ENCODE results near the gene TMEM178A. TPM values are rescaled to one million over a fixed set of nuclear protein-coding genes. Genes with fewer than 3 reads are reported as not detected.
A peak's percentile ranks its signal among the peaks of the same experiment; 100 is the strongest.

Gene TMEM178A
- total and polyA plus RNA-seq, 2 of the 4 experiments (the other 2 are of a cell fraction), result 0.18 to 1.8 TPM

DNA sequence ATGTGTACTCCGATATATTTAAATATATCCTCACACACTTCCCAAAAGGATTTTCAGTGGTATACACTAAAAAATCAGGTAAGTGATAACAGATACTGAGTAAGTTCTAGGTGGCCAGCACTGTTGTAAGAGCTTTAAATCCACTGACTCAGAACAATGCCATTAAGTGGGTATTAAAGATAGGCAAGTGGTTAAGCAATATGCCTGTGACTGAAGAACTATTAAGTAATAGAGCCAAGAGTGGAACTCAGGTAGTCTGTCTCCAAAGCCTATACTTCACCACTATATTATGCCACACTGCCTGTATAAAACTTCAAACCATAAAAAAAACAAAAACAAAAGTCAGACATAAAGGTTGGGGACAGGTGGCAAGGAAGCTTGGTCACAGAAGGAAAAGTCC, 76.2 kb downstream of the TMEM178A start:
- Histone ChIP-seq H4K91ac (ENCODE audit: insufficient read depth, low read depth, low read length) (no peak overlapping the region), H3K23ac (ENCODE audit: low read depth, low read length) (no peak overlapping the region), H3K27ac (ENCODE audit: insufficient read depth, low read length) (no peak overlapping the region), H3K4me2 (ENCODE audit: low read depth, low read length) (no peak overlapping the region), H2AK9ac (replicated peaks; ENCODE audit: low read depth, low read length, poor library complexity) (no peak overlapping the region), H2BK5ac (ENCODE audit: low read depth, low read length, poor library complexity, severe bottlenecking) (no peak overlapping the region), H2AFZ (replicated peaks; ENCODE audit: low read length, poor library complexity) (no peak overlapping the region), H3K14ac (replicated peaks; ENCODE audit: low read depth, low read length) (no peak overlapping the region), H4K5ac (ENCODE audit: low read depth, low read length) (no peak overlapping the region), H3K9ac (ENCODE audit: low read depth, low read length) (no peak overlapping the region), H3K27me3 (ENCODE audit: control insufficient read depth, insufficient read depth, low read length) (no peaks in the 10 kb centered on the region), H3K18ac (ENCODE audit: low read depth, low read length) (no peak overlapping the region), H3K9me1 (ENCODE audit: insufficient read depth, low read length) (peaks cover 18% of the 10 kb centered on the region), H3K56ac (ENCODE audit: extremely low read depth, insufficient read depth, low read length) (no peak overlapping the region), H3K4me1 (ENCODE audit: control insufficient read depth, insufficient read depth, low read length) (peaks cover 19% of the 10 kb centered on the region), H2BK120ac (ENCODE audit: low read depth, low read length) (no peak overlapping the region), H3K36me3 (ENCODE audit: control insufficient read depth, insufficient read depth, low read length) (peaks cover 5% of the 10 kb centered on the region; the same call in 1 of the 2 replicates), H2AK5ac (ENCODE audit: low read depth, low read length) (no peak overlapping the region), H2BK20ac (ENCODE audit: low read depth, low read length) (no peak overlapping the region), H2BK15ac (ENCODE audit: low read depth, low read length) (no peak overlapping the region), H3K4me3 (ENCODE audit: insufficient read depth, low read depth, low read length) (no peak overlapping the region), H3K9me3 (ENCODE audit: control insufficient read depth, insufficient read depth, low read length) (no peaks in the 10 kb centered on the region), H4K20me1 (ENCODE audit: insufficient read depth, low read length) (peaks cover 4% of the 10 kb centered on the region), H4K8ac (ENCODE audit: low read depth in 2 of 2, low read length in 2 of 2) (no peak overlapping the region), H3K79me1 (ENCODE audit: low read depth in 1 of 2, low read length in 2 of 2) (peaks cover 0 to 32% of the 10 kb centered on the region in 2 experiments; a peak in 2 of 4 replicates), H3K4ac (ENCODE audit: low read depth, low read length) (no peak overlapping the region)
- no CpG with 5 or more reads among the region's 1 CpG for WGBS, 2 experiments (ENCODE audit: extremely low coverage in 2 of 2, insufficient read length in 1 of 2)
- ATAC-seq (ENCODE audit: low read depth) (no peak), DNase-seq (peak; percentile 21)
- CTCF ChIA-PET, result no interaction called here
- POLR2A ChIA-PET (ENCODE audit: unreplicated experiment), result no interaction called here
- dilution Hi-C loops (cut with HindIII; ENCODE audit: low sequenced_read_pairs, unreplicated experiment), result no loop called here
- TF ChIP-seq CEBPB (IDR thresholded peaks at IDR 0.05; ENCODE audit: low read depth, low read length) (peak; percentile 67), NFE2L2 (IDR thresholded peaks at IDR 0.05; ENCODE audit: low read depth, low read length) (no peak), MAZ (IDR thresholded peaks at IDR 0.05; ENCODE audit: borderline replicate concordance, low read depth, low read length) (no peak), RAD21 (IDR thresholded peaks at IDR 0.05; ENCODE audit: low read length) (no peak)
- TF ChIP-seq, protein P1, sequence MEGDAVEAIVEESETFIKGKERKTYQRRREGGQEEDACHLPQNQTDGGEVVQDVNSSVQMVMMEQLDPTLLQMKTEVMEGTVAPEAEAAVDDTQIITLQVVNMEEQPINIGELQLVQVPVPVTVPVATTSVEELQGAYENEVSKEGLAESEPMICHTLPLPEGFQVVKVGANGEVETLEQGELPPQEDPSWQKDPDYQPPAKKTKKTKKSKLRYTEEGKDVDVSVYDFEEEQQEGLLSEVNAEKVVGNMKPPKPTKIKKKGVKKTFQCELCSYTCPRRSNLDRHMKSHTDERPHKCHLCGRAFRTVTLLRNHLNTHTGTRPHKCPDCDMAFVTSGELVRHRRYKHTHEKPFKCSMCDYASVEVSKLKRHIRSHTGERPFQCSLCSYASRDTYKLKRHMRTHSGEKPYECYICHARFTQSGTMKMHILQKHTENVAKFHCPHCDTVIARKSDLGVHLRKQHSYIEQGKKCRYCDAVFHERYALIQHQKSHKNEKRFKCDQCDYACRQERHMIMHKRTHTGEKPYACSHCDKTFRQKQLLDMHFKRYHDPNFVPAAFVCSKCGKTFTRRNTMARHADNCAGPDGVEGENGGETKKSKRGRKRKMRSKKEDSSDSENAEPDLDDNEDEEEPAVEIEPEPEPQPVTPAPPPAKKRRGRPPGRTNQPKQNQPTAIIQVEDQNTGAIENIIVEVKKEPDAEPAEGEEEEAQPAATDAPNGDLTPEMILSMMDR (conservative IDR thresholded peaks at IDR 0.05; ENCODE audit: low read depth, low read length), result no peak
- intact Hi-C loops (cut with micrococcal nuclease), result no loop called here
- no TSS peak for BruUV-seq (replicated peaks)
- in situ Hi-C loops (cut with MboI; ENCODE audit: low sequenced_read_pairs), result no loop called here

Data from IMR-90 (cell line).